NCI-H1436 (cell line): Measurements from ENCODE around the gene TSHR.

Source experiments
- DNase-seq: peaks from one replicate; lab custom pipeline; 2025; lab: John Stamatoyannopoulos, UW

TSHR gene

GRCh38 chr14:81179631-81180030 is 224.2 kb downstream of the TSHR start:
- no peak for DNase-seq

GRCh38 chr14:81187832-81188522 is 232.6 kb downstream of the TSHR start:
- no peak for DNase-seq

- DNase-seq, result no peak
Observed at GRCh38 chr14:81192594-81192993, 237.2 kb downstream of the TSHR start.

GRCh38 chr14:81193924-81194633 is 238.7 kb downstream of the TSHR start:
- DNase-seq, result no peak
